Loucy (cell line): ENCODE data around the gene HGFAC.

ENCODE experiments used
- H2AFZ ChIP-seq: fragments of 200-600 bp; sonication (generic); 2 replicates; pipeline ENCODE4 v1.6.0; 2016; ENCODE audit warnings: antibody characterized with exemption, mild to moderate bottlenecking, low read length, moderate library complexity
- H3F3A ChIP-seq: fragments of 200-600 bp; 2 replicates; pipeline ENCODE4 v1.6.0; 2016; ENCODE audit warnings: antibody characterized with exemption, low read depth, mild to moderate bottlenecking
- H3K27me3 ChIP-seq: fragments of 200-600 bp; sonication (generic); 2 replicates; pipeline ENCODE4 v1.6.1; 2014; ENCODE audit warnings: low read length, mild to moderate bottlenecking; ENCODE audit not compliant: insufficient read depth, poor library complexity, severe bottlenecking
- H3K36me3 ChIP-seq: fragments of 200-600 bp; sonication (generic); 2 replicates; pipeline ENCODE4 v1.6.1; 2016; ENCODE audit warnings: low read length; ENCODE audit not compliant: insufficient read depth
- H3K4me1 ChIP-seq: fragments of 200-600 bp; sonication (generic); 2 replicates; pipeline ENCODE4 v1.5.1; 2014; ENCODE audit warnings: low read length, mild to moderate bottlenecking; ENCODE audit not compliant: insufficient read depth, poor library complexity, severe bottlenecking
- H3K4me2 ChIP-seq: fragments of 200-600 bp; sonication (generic); 2 replicates; pipeline ENCODE4 v1.6.0; 2014; ENCODE audit warnings: antibody characterized with exemption, low read length, low read depth, mild to moderate bottlenecking; ENCODE audit not compliant: poor library complexity, severe bottlenecking
- H3K4me3 ChIP-seq: fragments of 200-600 bp; sonication (generic); 2 replicates; pipeline ENCODE4 v1.5.1; 2014; ENCODE audit warnings: low read length, mild to moderate bottlenecking, mixed read lengths; ENCODE audit not compliant: poor library complexity, severe bottlenecking
- H3K79me2 ChIP-seq: fragments of 200-600 bp; sonication (generic); 2 replicates; pipeline ENCODE4 v1.6.1; 2014; ENCODE audit warnings: low read length; ENCODE audit not compliant: insufficient read depth
- H3K9ac ChIP-seq: fragments of 200-600 bp; sonication (generic); 2 replicates; pipeline ENCODE4 v1.6.0; 2014; ENCODE audit warnings: mild to moderate bottlenecking, low read depth, low read length, moderate library complexity; ENCODE audit not compliant: poor library complexity, severe bottlenecking
- H3K9me2 ChIP-seq: fragments of 200-600 bp; sonication (generic); replicated peaks from 2 replicates; pipeline ENCODE4 v1.6.1; 2016; ENCODE audit warnings: low read depth, low read length, mixed read lengths
- H3K9me3 ChIP-seq: fragments of 200-600 bp; sonication (generic); 2 replicates; pipeline ENCODE4 v1.6.1; 2014; ENCODE audit warnings: mild to moderate bottlenecking, antibody characterized with exemption, low read length, low read depth; ENCODE audit not compliant: insufficient read depth
- H4K20me1 ChIP-seq: fragments of 200-600 bp; sonication (generic); 2 replicates; pipeline ENCODE4 v1.6.0; 2014; ENCODE audit warnings: antibody characterized with exemption, low read length, mild to moderate bottlenecking; ENCODE audit not compliant: insufficient read depth, poor library complexity, severe bottlenecking
- EZH2phosphoT487 ChIP-seq: fragments of 200-600 bp; IDR thresholded peaks from 2 replicates; pipeline ENCODE4 v1.6.1; 2018; ENCODE audit warnings: antibody characterized with exemption, mild to moderate bottlenecking, moderate library complexity, borderline replicate concordance
- TF ChIP-seq, protein P1 (sequence below): fragments of 200-600 bp; sonication (generic); conservative IDR thresholded peaks from 2 replicates; pipeline ENCODE4 v1.5.1; 2014; ENCODE audit warnings: mild to moderate bottlenecking, antibody characterized with exemption, low read length

HGFAC gene

DNA sequence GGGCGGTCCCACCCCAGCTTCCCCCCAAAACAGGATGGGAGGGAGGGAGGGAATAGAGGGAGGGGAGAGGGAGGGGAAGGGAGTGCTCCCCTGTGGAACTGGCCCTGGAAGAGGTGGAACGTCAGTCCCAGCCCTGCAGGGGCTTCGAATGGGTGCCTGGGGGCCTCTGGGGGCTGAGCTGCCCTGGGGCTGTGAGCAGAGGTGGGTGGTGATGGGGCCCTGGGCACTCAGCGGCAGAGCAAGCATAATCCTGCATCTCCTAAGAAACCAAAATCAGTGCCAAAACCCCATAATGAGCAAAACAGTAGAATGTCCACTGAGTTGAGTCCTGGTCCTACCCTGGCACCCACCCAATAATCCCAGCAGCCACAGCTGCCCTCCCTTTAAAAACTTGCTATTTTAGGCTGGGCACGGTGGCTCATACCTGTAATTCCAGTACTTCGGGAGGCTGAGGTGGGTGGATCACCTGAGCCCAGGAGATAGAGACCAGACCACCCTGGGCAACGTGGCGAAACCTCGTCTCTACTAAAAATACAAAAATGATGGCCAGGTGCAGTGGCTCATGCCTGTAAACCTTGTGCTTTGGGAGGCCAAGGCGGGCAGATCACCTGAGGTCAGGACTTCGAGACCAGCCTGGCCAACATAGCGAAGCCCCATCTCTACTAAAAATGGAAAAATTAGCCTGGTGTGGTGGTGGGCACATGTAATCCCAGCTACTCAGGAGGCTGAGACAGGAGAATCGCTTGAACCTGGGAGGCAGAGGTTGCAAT is 32.4 kb downstream of the HGFAC start:
- no peaks in the 10 kb centered on the region for H3F3A ChIP-seq
- H3K9me3 ChIP-seq: no peaks in the 10 kb centered on the region
- no peak overlapping the region for H3K4me2 ChIP-seq
- H3K4me3 ChIP-seq: no peak overlapping the region
- no peaks in the 10 kb centered on the region for H4K20me1 ChIP-seq
- H2AFZ ChIP-seq: no peak overlapping the region
- no peaks in the 10 kb centered on the region for H3K9me2 ChIP-seq
- H3K36me3 ChIP-seq: no peaks in the 10 kb centered on the region
- H3K4me1 ChIP-seq: no peaks in the 10 kb centered on the region
- no peak for TF ChIP-seq EZH2phosphoT487
- TF ChIP-seq, protein P1, sequence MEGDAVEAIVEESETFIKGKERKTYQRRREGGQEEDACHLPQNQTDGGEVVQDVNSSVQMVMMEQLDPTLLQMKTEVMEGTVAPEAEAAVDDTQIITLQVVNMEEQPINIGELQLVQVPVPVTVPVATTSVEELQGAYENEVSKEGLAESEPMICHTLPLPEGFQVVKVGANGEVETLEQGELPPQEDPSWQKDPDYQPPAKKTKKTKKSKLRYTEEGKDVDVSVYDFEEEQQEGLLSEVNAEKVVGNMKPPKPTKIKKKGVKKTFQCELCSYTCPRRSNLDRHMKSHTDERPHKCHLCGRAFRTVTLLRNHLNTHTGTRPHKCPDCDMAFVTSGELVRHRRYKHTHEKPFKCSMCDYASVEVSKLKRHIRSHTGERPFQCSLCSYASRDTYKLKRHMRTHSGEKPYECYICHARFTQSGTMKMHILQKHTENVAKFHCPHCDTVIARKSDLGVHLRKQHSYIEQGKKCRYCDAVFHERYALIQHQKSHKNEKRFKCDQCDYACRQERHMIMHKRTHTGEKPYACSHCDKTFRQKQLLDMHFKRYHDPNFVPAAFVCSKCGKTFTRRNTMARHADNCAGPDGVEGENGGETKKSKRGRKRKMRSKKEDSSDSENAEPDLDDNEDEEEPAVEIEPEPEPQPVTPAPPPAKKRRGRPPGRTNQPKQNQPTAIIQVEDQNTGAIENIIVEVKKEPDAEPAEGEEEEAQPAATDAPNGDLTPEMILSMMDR: no peak
- H3K79me2 ChIP-seq: no peaks in the 10 kb centered on the region
- no peaks in the 10 kb centered on the region for H3K27me3 ChIP-seq
- no peak overlapping the region for H3K9ac ChIP-seq

DNA sequence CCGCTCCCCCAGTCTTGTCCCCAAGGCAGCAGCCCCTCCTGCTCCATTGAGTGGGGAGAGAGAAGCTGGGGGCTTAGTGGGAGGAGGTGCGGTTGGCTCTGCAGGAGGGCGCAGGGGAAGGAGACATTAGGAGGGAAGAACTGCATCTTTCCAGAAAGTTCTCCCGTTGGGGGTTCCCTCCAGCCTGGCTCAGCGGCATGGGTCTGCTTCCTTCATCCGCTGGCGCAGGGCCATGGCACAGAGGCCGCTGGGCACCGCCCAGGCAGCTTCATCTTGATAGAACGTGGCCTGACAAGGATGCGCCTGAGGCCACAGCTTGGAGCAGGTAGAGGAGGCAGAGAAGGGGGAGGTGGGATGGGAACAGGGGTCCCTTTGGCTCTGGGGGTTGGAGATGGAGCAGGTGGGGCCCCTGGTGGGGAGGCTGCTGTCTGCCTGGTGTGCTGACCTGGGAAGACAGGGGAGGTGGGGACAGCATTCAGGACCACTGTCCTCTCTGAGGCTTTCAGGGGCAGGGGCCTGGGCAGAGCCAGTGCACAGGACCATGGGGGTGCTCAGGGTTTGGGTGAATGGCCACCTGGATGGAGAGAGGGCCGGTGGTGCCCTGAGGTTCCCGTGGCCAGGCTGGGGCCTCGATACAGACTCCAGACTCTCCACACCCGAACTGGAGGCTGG is 33.4 kb downstream of the HGFAC start:
- Histone ChIP-seq H3K27me3 (no peaks in the 10 kb centered on the region), H3K4me3 (no peak overlapping the region), H3K4me1 (no peaks in the 10 kb centered on the region), H3K9ac (no peak overlapping the region), H3F3A (no peaks in the 10 kb centered on the region), H3K9me3 (no peaks in the 10 kb centered on the region), H2AFZ (no peak overlapping the region), H3K9me2 (no peaks in the 10 kb centered on the region), H4K20me1 (no peaks in the 10 kb centered on the region), H3K79me2 (no peaks in the 10 kb centered on the region), H3K36me3 (no peaks in the 10 kb centered on the region), H3K4me2 (no peak overlapping the region)
- TF ChIP-seq, protein P1: no peak
- no peak for TF ChIP-seq EZH2phosphoT487

- Histone ChIP-seq H3K79me2 (no peaks in the 10 kb centered on the region), H3K27me3 (no peaks in the 10 kb centered on the region)
Measured at GRCh38 chr4:3475713-3476260, 34.0 kb downstream of the HGFAC start.

More at GRCh38 chr4:3475713-3476260, 34.0 kb downstream of the HGFAC start:
- Histone ChIP-seq H3K4me1 (no peaks in the 10 kb centered on the region), H3K36me3 (no peaks in the 10 kb centered on the region), H3F3A (no peaks in the 10 kb centered on the region), H3K9me2 (no peaks in the 10 kb centered on the region), H3K9me3 (no peaks in the 10 kb centered on the region), H3K9ac (no peak overlapping the region), H3K4me2 (no peak overlapping the region), H2AFZ (no peak overlapping the region), H4K20me1 (no peaks in the 10 kb centered on the region), H3K4me3 (no peak overlapping the region)
- TF ChIP-seq EZH2phosphoT487: no peak
- TF ChIP-seq, protein P1: no peak
